NCI-H526 (cell line): ENCODE measurements around the gene NRXN2.

Experiments used
- DNase-seq, 2 experiments: peaks; one replicate each; lab custom pipeline; 2025; lab: John Stamatoyannopoulos, UW

The NRXN2 gene

DNA sequence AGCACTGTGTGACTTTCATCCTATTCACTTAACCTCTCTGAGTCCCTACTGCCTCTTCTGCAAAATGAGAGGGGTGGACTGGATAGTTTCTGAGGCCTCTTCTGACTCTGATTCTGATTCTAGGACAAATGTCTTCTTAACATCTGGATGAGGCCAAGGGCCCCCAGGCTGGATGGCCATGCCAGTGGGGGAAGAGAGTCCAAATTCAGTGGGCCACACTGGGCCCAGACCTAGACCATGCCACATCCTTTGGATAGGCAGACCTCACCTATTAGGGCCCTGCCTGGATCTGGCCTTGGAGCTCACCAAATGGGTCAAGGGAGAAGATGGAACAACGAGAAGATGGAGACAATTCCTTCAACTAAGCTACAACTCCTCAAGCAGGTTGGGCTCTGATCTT lies 24.6 kb downstream of the NRXN2 start:
- DNase-seq = no peak

DNA sequence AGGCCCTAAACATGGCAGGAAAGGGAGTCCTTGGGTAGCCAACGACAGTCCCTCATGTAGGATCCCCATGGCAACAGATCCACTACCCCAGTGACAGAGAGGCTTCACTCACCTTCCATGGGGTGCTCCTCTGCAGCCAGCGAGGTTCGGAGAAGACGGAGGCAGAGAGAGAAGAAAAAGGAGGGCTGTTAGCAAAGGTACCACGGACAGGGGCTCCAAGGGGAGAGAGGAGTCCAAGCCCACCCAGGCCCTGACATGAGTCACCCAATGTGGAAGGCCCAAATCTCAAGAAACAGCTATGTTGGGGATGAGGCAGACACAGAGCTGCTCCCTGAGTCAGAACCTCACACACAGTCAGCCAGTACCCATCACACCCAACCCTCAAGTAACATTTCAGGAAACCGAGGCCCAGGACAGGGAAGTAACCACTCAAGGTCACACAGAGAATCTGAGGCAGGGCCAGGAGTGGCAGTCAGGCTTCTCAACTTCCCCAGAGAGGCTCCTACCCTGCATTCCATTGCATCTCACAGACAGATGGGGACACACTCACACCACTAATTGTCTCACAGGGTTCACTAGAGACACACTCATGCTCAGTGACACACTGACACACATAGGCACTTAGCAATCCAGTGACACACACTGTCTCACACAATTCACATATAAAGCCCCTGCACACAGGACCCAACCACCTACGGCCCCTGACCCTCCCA lies 25.2 kb downstream of the NRXN2 start:
- no peak for DNase-seq

DNA sequence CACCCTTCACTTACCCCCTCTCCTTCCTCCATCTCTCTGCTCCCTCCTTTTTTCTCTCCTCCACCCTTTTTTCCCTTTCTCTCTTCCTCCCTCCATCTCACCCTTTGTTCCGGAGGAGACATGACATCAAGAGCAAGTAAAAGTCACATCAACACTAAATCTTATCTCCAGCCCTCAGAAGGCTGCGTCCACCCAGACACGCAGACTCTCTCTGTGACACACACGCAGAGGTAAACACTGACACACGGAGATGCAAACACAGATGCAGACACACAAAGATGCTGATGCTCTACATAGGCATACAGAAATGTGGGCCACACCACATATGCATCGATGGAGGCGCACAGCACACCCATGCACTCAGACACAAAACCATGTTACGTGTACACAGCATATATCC lies 27.0 kb downstream of the NRXN2 start:
- DNase-seq = no peak

DNA sequence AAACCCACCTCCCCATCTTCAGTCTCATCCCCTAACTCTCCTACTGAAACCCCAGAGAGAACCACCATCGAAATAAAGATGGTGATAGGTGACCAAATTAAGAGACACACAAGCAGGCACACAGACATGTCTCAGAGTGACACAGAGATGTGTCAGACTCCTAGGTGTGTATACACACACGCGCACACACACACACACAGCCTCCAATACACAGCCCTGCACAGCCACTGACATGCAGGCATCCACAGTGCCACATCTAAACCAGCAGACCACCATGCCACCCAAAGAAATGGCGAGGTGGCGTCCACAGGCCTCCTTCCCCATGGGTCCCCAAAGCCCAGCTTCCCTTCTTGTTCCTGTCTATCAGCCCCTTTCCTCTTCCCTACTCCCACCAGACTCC lies 27.4 kb downstream of the NRXN2 start:
- no peak for DNase-seq

DNA sequence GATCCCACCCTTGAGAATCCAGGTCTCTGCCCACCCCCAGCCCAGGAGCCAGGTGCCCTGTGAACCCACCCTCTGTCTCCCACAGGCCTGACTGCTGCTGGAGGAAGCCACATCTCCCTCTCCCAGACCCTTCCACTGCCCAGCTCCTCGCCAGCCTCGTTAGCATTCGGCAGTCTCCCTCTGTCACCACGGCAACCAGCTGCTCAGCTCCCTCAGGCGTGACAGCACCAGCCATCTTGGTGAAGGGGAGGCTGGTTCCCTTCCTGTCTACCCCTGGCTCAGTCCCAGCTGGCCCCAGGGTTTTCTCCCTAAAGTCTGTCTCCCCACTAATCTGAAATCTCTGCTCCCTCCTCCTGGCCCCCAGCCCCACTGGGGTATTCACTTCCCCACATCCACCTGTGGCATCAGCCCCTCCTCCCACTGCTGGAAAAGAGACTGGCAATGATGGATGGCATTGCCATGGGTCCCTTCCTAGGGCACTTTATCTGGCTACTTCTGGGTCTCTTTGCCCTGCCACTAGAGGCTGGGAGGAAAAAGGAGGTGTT lies 28.1 kb downstream of the NRXN2 start:
- peak; percentile 58 to 89 for DNase-seq

DNA sequence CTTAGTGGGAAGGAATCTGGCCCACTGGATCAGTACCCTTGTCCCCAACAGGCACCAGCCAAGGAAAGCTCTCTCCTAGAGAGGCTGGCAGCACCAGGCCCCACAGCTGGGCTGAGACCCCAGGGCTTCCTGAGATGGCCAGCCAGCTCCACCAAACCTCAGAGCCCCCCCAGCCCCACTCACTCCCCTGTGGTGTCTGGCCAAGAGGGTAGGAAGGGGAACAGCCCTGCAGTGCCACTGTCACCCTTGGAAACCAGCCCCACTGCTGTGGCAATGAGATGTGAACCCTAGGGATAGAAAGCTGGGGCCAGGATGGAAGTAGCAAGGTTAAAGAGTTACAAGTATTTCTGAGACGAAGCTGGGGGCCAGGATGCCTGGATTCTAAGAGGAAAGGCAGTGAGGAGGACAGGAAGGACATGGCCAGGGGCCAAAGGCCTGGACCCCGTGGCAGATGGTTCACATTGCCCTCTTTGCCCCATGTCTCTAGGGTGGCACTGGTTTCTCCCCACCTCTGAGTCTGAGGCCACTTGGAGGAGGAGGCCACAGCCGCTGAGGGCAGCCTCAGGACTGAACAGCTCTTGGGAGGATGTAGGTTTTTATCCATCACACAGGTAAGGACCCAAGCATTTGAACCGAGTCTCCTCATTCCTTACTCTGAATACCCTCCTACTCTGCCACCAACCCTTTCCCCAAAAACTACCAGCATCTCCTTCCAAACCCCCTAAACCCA lies 28.8 kb downstream of the NRXN2 start:
- no peak for DNase-seq

DNA sequence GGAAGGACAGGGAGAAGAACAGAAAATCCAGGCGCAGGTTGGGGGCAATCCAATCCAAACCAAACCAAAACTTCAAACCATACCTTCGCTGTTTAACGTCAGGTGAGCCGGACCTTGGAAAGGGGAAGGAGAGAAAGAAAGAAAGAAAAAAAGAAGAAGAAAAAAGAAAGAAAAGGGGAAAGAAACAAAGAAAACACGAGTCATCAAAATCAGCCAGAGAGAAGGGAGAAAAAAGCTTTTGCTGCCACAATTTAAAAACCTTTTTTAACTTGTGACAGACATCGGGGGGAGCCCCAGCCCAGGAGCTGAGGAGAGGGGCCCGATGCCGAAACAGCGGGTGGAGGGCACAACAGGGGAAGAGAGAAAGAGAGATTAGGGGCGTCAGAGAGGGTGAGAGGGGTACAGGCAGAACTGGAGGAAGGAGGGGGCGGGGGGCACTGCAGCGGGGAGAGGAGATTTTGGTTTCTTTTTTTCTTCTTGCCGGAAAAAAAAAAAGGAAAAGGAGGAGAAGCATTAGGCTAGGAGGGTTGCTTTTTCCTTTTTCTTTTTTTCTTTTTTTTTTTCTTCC lies 30.1 kb downstream of the NRXN2 start:
- DNase-seq = no peak

DNA sequence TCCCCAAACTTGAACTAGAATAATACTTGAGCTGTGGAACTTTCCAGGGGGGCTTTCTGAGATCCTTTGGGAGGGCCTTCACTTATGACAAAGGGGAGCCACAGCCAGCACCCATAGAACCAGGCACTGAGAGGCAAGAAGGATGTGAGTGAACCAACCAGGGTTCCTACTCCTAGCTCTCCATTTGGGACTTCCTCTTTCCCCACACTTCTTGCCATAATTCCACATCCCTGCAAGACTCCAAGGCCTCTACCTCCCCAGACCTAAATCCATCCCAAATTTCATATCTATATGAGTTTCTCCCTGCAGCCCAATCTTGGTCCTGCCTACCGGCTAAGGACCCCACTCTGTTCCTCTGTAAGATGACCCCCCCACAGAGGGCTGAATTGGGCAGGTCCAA lies 31.5 kb downstream of the NRXN2 start:
- DNase-seq = no peak

DNA sequence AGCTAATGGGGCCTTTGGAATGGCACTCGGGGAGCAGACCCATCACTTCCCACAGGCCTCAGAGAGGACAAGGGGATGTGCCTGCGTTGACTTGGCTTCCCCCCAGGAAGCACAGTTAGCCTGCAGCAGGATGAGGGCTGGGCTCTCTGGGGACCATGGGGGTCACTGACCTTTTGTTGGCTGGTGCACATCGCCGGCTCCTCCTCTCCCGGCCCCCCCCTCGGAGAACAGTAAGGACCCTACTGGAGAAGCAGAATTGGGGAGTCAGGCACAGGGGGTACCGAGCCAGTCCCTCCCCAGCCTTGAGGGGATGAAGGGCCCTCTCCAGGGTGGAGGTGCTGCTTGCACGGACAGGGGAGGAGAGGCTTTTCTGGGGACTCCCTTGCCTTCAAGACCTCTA lies 32.8 kb downstream of the NRXN2 start:
- DNase-seq = no peak

DNA sequence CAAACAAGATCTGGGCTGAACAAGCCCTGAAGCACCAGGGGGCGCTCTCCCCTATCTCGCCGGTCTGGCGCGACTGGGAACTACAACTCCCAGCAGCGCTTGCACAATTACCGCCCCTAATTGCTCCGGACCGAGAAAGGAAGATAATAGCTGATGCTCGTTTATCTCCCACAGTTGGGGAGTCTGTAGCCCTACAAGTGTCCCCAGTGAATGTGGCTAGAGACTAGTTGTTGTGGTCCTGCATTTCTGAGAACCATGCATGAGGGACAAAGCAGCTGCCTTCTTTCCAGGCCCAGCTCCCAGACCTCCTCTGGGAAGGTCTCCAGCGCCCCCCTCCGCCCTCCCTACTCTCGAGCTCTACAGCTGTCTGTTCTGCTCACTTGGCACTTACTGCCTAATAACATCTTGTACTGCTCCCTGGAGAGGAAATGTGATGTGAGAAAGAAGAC lies 34.4 kb downstream of the NRXN2 start:
- peak; percentile 89 to 95 for DNase-seq

DNA sequence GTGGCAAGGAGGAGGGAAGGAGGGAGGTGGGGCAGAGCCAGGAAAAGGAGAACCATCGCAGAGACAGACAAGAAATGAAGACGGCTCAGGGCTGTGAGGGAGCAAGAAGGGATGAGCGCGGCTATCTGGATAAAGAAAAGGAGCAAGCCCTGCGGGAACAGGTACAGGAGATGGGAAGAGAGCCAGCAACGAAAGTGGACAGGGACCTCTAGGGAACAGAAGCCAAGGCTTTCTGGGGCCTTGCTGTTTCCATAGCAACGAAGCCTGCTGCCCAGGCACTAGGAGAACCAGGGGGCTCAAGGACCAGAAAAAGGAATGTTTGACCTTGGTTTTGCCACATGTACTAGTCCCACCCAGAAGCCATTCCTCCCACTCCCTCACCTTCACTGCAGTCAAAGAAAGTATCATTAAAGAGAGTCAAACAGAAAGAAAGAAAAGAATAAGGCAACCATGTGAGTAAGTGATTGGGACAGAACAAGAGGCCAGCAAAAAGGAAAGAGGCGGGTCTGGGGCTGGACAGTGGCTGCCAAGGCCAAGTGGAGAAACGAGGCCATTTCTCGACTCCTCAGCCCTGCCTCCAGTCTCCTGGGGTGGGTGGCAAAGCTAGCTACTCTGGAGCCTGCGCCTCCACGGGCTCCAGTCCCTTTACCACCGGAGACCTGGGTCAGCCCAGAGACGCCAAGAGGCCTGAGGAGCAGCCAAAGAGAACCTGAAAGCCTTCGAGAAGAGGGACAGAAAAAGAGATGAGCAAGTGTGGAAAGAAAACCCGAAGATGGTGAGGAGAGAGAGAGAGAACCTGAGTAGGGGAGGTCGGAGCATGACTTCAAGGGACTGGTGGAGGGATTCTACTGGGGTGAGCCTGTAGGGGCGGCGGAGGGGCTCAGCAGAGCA lies 35.1 kb downstream of the NRXN2 start:
- DNase-seq = no peak

DNA sequence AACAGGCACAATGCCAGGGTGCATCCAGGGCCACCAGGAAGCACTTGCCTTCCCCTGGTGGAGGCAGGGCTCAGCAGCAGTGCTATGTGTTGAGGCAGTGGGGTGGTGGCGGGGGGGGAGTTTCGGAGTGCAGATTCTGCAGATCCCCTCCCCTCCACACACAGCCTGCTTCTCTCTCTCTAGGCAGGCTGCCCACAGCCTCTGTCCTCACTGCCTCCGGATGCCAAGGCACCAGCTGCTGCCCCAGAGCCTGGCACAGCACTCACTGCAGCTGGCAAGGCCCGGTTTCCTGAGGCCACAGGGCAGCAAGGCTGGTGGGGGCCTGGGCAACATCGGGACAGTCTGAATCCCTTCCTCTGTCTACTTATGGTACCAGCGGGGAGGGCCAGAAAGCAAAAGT lies 35.8 kb downstream of the NRXN2 start:
- DNase-seq = no peak

DNA sequence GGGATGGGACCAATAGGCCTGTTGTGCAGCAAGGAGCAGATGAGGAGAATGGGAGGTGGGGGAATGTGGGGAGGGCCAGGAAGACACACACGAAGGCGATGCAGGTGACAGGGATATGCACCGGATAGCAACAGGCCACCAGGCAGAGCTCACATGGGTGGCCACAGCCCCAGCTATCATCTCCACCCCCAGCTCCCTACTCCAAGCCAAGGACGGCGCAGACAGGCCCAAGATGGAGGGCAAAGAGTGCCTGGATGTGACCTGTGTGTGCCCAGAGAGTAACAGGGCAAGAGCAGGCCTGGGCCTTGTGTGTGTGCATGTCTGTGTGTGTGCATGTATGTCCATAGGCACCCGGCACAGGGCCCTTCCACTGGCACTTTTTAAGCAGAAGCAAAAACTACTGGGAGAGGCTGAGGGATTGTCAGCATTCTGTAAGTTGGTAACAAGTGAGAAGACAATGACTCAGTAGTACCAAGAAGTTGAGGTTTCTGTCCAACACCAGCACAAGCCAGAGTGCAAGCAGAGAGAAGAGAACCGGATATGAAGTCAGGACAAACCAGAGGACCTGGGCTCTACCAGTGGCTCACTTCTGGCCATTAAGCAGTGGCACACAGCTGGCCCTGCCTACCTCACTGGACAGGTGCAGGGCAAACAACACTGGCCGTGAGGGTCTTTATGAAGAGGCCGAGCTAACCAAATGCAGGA lies 36.4 kb downstream of the NRXN2 start:
- DNase-seq = no peak

DNA sequence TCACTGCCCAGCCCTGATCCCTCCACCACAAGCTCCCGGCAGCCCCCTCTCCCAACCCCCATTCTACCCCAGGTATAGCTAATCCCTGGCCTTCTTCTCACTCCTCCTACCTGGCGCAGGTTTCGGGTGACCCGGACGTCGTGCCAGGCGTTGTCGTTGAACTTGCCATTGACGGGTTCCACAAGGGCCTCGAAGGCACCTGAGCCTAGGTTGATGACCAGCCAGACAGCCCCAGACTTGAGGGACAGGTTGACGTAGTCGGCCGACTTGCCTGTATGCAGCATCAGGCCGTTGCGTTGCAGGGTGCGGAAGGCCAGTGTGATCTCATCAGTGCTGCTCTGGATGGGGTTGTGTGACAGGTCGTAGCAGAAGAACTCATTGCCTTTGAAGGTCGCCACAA lies 37.5 kb downstream of the NRXN2 start:
- no peak for DNase-seq

DNA sequence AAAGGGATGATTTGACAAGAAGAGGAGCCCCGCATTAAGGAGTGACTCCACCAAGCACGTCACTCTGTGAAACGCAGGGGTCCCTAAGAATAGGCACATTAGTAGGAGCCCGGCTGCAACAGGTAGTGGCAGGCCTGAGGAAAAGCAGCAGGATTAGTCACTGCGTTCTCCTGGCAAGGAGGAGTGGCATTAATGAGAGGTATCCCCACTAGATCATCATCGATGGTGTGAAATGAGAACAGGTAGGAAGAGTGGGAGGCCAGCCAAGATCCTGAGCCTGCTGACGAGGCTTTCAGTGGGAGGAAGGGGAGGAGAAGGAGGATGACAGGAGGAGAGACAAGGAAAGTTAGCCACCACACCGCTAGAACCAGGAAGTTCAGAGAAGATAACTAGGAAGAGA lies 38.6 kb downstream of the NRXN2 start:
- DNase-seq = no peak

DNA sequence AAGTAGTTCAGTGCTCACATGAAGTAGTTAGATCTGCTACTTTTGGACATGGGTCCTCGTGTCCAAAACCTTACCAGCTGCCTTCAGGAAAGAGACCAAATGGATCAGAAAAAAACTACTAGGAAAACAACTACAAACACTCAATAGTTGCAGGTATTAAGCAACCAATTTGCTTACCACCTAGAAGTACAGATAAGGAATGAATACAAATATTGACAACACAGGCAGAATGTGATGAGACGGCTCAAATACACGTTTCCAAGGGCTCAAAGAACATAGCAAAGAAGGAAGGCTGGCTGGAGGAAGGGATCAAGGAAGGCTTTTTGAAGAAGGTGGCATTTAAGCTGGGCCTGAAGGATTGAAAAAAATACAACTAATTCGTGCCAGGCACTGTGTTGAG lies 41.8 kb downstream of the NRXN2 start:
- DNase-seq = no peak

DNA sequence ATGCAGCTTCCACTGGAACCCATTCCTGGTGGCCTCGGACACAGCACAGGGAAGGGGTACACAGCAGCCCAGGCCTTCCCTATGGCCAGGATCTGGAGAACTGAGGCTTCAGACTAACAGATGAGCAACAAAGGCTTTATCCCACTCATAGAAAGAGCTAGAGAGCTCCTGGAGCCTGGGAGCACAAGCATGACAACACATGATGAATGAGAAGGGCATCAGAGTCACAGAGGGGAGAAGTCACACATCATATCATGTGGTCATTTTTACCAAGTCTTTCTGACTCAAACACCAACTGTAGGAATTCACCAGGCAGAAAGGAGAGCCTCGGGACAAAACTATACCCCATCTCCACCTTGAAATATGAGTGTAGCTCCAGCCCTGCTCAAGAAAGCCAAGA lies 43.2 kb downstream of the NRXN2 start:
- no peak for DNase-seq

DNA sequence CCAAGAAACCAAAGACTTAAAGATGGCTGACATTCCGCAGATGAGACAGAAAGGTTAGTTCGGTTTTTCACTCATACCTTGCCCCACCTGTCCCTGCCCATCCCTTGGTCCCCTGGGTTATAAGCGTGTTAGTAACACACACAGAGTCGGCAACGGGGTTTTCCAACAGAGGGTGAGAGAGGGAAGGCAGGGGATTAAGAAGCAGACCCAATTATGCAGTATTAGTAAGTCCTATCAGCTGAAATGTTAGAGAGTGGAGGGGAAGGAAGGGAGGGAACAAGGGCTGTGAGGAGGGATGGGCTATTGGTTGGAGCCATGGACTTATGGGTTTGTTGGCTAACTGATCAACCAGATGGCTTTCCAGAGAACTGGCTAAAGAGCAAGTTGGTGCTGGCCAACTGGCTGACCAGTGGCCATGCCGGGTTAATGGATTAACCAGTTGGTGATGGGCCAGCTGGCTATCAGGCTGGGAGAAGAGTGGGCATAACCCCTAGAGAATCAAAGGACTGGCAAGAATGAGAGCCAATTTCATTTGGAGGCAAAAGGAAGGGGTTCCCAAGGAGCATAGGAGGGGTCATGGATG lies 45.5 kb downstream of the NRXN2 start:
- no peak for DNase-seq

DNA sequence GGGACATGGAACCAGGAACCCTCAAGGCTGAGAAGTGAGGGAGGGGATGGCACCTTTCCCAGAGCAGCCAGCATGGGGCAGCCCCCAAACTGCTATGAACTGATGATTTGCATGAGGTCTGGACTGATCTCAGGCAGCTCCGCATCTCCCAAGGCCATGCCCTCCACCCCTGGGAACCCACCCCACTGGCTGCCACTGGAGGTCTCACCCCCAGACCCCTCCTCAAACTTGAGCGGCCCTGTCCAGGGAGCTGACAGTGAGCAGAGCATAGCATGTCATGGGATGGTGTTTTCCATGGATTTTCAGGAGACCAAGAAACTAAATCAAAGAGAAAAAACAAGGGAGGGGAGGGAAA lies 46.8 kb downstream of the NRXN2 start:
- no peak for DNase-seq

DNA sequence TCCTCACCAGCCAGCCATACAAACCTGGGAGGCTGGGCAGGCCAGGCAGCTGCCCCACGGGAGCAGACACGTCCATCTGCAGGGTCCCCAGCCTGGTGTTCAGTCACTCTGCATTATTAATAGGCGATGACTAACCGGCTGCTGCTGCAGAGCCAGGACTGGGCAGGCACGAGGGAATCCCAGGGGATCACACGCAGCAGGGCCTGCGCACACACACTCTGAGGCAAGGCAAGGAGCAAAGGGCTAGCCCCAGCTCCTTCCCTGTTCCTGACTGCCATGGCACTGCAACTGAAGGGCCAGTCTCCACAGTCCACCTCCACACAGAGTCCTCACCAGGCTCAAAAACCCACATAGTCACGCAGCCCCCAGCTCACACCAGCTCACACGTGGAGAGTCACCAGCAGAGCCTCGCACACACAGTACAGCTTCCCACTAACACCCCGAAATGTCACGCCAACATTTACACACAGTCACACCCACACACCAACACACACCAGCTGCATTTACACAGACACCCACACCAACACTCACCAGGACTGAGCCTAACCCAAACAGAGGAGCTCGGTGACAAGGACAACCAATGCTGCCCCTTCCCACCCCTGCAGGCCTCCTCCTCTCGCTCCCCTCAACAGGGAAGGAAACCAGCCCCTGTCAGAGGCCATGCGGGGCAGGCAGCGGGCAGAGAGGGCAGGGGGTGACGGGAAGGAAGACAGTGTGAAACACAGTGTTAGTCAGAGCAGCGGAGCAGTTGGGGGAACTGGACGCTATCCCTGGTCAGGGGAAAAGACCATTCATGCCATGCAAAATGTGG lies 47.3 kb downstream of the NRXN2 start:
- peak; percentile 48 to 88 for DNase-seq
